ENCODE measurements around the gene LSAMP.

LSAMP gene

GRCh38 chr3:116445311-116445841 lies at the start of gene LSAMP:
Gene LSAMP, minus strand, starts transcription at chr3:116445487.
- DNase-seq (no peak), ATAC-seq (no peak)
- no peaks in the 10 kb centered on the region for H3K4me1 Mint-ChIP-seq
- H3K27me3 Mint-ChIP-seq, result peaks cover 15% of the 10 kb centered on the region
- no peaks in the 10 kb centered on the region for H3K36me3 Mint-ChIP-seq (ENCODE audit: low read depth)
- no peak within 1 kb of the TSS for H3K27ac Mint-ChIP-seq
- no peaks in the 10 kb centered on the region for H3K9me3 Mint-ChIP-seq
- H3K4me3 Mint-ChIP-seq, result no peak within 1 kb of the TSS

DNA sequence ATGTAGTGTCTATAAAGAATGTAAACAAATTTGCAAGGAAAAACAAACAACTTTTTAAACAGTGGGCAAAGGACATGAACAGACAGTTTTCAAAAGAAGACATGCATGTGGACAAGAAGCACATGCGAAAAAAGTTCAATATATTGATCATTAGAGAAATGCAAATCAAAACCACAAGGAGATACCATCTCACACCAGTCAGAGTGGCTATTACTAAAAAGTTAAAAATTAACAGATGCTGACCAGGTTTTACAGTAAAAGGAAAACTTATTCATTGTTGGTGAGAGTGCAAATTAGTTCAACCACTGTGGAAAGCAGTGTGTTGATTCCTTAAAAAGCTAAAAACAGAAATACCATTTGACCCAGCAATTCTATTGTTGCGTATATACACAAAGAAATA lies 47.1 kb upstream of the LSAMP start:
- H3K36me3 Mint-ChIP-seq (ENCODE audit: low read depth), result no peaks in the 10 kb centered on the region
- DNase-seq (no peak), ATAC-seq (no peak)
- H3K4me1 Mint-ChIP-seq, result no peaks in the 10 kb centered on the region
- H3K4me3 Mint-ChIP-seq, result no peak overlapping the region
- H3K27ac Mint-ChIP-seq, result no peak overlapping the region
- H3K27me3 Mint-ChIP-seq, result no peaks in the 10 kb centered on the region
- peaks cover 28% of the 10 kb centered on the region for H3K9me3 Mint-ChIP-seq

- H3K4me3 Mint-ChIP-seq, result no peak overlapping the region
- no peaks in the 10 kb centered on the region for H3K4me1 Mint-ChIP-seq
- peaks cover 20% of the 10 kb centered on the region for H3K9me3 Mint-ChIP-seq
- no peak for DNase-seq
- ATAC-seq, result no peak
- no peaks in the 10 kb centered on the region for H3K36me3 Mint-ChIP-seq (ENCODE audit: low read depth)
- no peaks in the 10 kb centered on the region for H3K27me3 Mint-ChIP-seq
- H3K27ac Mint-ChIP-seq, result no peak overlapping the region
Measured at GRCh38 chr3:116483135-116483534, 37.8 kb upstream of the LSAMP start.

- peaks cover 19% of the 10 kb centered on the region for H3K9me3 Mint-ChIP-seq
- no peaks in the 10 kb centered on the region for H3K36me3 Mint-ChIP-seq (ENCODE audit: low read depth)
- no peak overlapping the region for H3K4me3 Mint-ChIP-seq
- no peaks in the 10 kb centered on the region for H3K4me1 Mint-ChIP-seq
- no peak for DNase-seq
- H3K27me3 Mint-ChIP-seq, result no peaks in the 10 kb centered on the region
- no peak overlapping the region for H3K27ac Mint-ChIP-seq
- ATAC-seq, result no peak
Measured at GRCh38 chr3:116476691-116477090, 31.4 kb upstream of the LSAMP start.

DNA sequence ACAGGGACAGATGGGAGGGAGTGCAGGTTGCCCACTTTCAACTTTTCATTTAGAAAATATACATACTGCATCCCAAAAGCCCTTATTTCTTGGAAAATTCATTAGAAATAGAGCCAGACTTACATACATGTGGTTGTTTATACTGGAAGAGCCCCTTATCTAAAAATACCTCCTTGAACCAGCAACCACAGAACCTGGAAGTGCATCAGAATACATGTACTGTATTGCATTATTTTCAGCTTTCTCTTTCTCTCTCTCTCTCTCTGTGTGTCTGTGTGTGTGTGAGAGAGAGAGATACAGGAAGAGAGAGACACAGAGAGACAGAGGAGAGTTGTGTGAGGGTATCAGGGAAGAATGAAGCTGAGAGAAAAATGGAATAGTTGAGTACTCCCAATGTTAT lies 29.5 kb upstream of the LSAMP start:
- Mint-ChIP-seq H3K9me3 (peaks cover 17% of the 10 kb centered on the region), H3K27me3 (no peaks in the 10 kb centered on the region), H3K27ac (no peak overlapping the region), H3K36me3 (ENCODE audit: low read depth) (no peaks in the 10 kb centered on the region), H3K4me3 (no peak overlapping the region), H3K4me1 (no peaks in the 10 kb centered on the region)
- no peak for DNase-seq
- ATAC-seq, result no peak

DNA sequence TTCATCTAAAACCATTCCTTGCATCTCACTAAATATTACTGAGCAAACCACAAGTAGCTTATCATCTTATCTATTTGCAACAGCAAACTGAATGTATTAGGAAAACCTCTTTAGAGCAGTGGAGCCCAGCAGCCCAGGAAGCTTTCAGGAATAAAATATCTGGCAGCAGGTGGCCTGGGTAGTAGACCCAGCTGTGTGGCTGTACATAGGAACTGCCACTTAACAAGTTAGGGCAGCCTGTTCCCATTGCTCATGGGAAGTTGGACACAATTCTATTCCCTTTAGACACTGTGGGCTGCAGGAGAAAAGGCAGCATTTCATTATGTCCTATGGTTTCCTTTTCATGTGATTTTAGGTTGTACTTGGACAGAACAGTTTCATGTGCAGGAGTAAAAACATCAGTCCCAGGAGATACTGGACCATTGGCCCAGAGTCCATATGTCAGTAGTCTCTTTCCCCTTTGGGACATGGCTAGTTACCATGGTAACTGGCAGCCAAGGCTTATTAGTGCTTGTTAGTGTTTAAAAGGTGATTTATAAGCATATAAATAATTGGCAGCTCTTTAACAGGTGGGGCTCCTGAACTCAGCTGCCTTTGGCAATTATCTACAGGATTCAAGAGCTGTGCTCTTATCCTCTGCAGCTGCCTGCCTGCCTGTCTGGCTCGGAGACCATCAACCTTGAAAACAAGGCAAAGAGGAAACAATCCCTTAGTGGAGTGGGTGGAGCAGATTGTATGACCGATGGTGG lies 28.9 kb upstream of the LSAMP start:
- ATAC-seq, result no peak
- H3K36me3 Mint-ChIP-seq (ENCODE audit: low read depth), result no peaks in the 10 kb centered on the region
- H3K9me3 Mint-ChIP-seq, result peaks cover 17% of the 10 kb centered on the region
- H3K4me1 Mint-ChIP-seq, result no peaks in the 10 kb centered on the region
- H3K27me3 Mint-ChIP-seq, result no peaks in the 10 kb centered on the region
- no peak overlapping the region for H3K4me3 Mint-ChIP-seq
- no peak for DNase-seq
- H3K27ac Mint-ChIP-seq, result no peak overlapping the region

GRCh38 chr3:116473602-116474001 lies 28.3 kb upstream of the LSAMP start:
- H3K27me3 Mint-ChIP-seq, result no peaks in the 10 kb centered on the region

GRCh38 chr3:116470605-116471197 lies 25.4 kb upstream of the LSAMP start:
- DNase-seq, result no peak
- Mint-ChIP-seq H3K4me3 (no peak overlapping the region), H3K9me3 (peaks cover 10% of the 10 kb centered on the region), H3K36me3 (ENCODE audit: low read depth) (no peaks in the 10 kb centered on the region), H3K27me3 (no peaks in the 10 kb centered on the region), H3K27ac (no peak overlapping the region), H3K4me1 (no peaks in the 10 kb centered on the region)
- no peak for ATAC-seq

More at GRCh38 chr3:116473602-116474001, 28.3 kb upstream of the LSAMP start:
- ATAC-seq (no peak), DNase-seq (no peak)
- Mint-ChIP-seq H3K4me1 (no peaks in the 10 kb centered on the region), H3K36me3 (ENCODE audit: low read depth) (no peaks in the 10 kb centered on the region), H3K9me3 (peaks cover 17% of the 10 kb centered on the region), H3K27ac (no peak overlapping the region), H3K4me3 (no peak overlapping the region)

DNA sequence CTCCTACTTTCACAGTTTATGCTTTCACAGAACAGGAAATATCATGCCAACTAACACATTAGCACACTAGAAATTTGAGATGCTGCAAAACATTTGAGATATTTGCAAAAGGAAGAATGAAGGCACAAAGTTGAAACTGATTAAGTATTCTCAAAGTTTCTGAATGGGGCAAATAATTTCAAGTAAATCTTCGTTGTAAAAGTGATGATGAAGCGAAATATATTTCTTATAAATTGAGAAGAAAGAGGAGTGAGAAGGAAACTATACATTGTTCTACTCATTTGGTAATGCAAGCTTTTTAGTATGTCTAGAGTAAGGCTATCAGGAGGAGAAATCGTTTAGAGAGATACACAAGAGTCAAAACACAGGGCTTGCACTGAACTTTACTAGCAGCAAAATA lies 24.3 kb upstream of the LSAMP start:
- Mint-ChIP-seq H3K4me1 (no peaks in the 10 kb centered on the region), H3K9me3 (peaks cover 4% of the 10 kb centered on the region), H3K27me3 (no peaks in the 10 kb centered on the region), H3K27ac (no peak overlapping the region), H3K36me3 (ENCODE audit: low read depth) (no peaks in the 10 kb centered on the region), H3K4me3 (no peak overlapping the region)
- ATAC-seq, result no peak
- DNase-seq, result no peak

- ATAC-seq (no peak), DNase-seq (no peak)
- Mint-ChIP-seq H3K4me1 (no peaks in the 10 kb centered on the region), H3K9me3 (peaks cover 7% of the 10 kb centered on the region), H3K27ac (no peak overlapping the region), H3K4me3 (no peak overlapping the region), H3K36me3 (ENCODE audit: low read depth) (no peaks in the 10 kb centered on the region), H3K27me3 (no peaks in the 10 kb centered on the region)
Measured at GRCh38 chr3:116464276-116464798, 19.1 kb upstream of the LSAMP start.

DNA sequence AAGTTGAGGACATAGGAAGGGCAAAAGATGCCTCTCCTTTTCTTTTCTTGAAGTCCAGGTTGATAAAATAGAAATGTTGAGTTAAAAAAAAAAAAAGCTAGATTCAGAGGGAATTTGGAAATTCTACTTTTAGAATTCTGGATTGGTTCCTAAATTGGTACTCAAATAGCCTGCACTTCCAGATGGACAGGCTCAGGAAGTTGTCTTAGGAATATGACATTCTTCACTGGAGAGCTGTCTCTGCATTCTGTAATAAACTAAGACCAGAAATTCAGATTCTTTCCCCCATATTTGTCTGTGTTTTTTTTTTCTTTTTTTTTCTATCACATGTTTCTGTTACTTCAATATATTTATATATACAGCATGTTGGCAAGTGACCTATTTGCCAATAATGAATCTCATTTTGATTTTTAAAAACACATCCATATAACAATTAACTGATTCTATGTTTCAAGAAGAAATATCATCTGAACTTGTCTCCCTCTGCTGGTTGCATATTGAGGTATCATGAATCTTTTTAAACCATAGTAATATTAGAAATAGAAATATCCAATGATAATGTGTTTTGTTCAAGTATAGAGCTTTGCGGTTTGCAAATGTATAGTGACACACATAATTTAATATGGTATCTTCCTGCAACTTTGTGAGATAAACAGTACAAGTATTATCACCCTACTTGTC lies 8.5 kb upstream of the LSAMP start:
- no peak overlapping the region for H3K27ac Mint-ChIP-seq
- H3K4me1 Mint-ChIP-seq, result no peaks in the 10 kb centered on the region
- H3K4me3 Mint-ChIP-seq, result no peak overlapping the region
- H3K9me3 Mint-ChIP-seq, result peaks cover 11% of the 10 kb centered on the region
- no peak for ATAC-seq
- peaks cover 3% of the 10 kb centered on the region for H3K36me3 Mint-ChIP-seq (ENCODE audit: low read depth)
- no peak for DNase-seq
- no peaks in the 10 kb centered on the region for H3K27me3 Mint-ChIP-seq

- no peak for ATAC-seq
- H3K9me3 Mint-ChIP-seq, result peaks cover 4% of the 10 kb centered on the region
- no peaks in the 10 kb centered on the region for H3K4me1 Mint-ChIP-seq
- no peaks in the 10 kb centered on the region for H3K36me3 Mint-ChIP-seq (ENCODE audit: low read depth)
- DNase-seq, result no peak
- no peak overlapping the region for H3K4me3 Mint-ChIP-seq
- peaks cover 5% of the 10 kb centered on the region for H3K27me3 Mint-ChIP-seq
- H3K27ac Mint-ChIP-seq, result no peak overlapping the region
Measured at GRCh38 chr3:116449546-116450350, 4.5 kb upstream of the LSAMP start.

DNA sequence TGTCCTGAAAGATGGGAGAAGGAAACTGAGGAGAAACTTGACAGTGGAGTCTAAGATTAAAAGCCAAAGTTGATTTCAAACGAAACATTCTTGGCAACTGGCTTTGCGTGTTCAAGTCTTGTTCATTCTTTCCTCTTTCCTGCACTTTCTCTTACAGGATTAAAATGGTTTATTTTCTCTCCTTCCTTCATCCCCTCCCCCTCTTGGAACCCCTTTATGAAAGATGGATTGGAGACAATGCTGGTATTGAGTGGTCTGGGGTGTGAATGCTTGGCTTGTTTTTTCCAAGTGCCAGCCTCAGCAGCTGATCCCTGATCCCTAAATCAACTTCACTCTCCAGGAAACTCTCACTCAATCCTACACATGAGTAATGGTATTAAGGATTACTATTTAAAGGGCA lies 703 bp upstream of the LSAMP start:
- peaks cover 15% of the 10 kb centered on the region for H3K27me3 Mint-ChIP-seq
- ATAC-seq, result no peak
- no peaks in the 10 kb centered on the region for H3K9me3 Mint-ChIP-seq

GRCh38 chr3:116444819-116445310 lies 422 bp downstream of the LSAMP start:
- DNase-seq (no peak), ATAC-seq (no peak)
- no peak overlapping the region for H3K27ac Mint-ChIP-seq
- no peak overlapping the region for H3K4me3 Mint-ChIP-seq
- no peaks in the 10 kb centered on the region for H3K36me3 Mint-ChIP-seq (ENCODE audit: low read depth)
- peaks cover 15% of the 10 kb centered on the region for H3K27me3 Mint-ChIP-seq
- no peaks in the 10 kb centered on the region for H3K9me3 Mint-ChIP-seq
- H3K4me1 Mint-ChIP-seq, result no peaks in the 10 kb centered on the region

More for the DNA sequence above, 703 bp upstream of the LSAMP start:
- Mint-ChIP-seq H3K4me3 (no peak overlapping the region), H3K36me3 (ENCODE audit: low read depth) (no peaks in the 10 kb centered on the region), H3K4me1 (no peaks in the 10 kb centered on the region), H3K27ac (no peak overlapping the region)
- DNase-seq, result no peak

Data from activated naive CD8-positive, alpha-beta T cell treated with anti-CD3 and anti-CD28 coated beads, Interleukin-2, amount 50 U/mL, for 24 hours (primary cell).